SIG-M5 (cell line): ENCODE data around the gene KLF4.

Experiments
- DNase-seq: peaks from one replicate; lab custom pipeline; 2025; lab: John Stamatoyannopoulos, UW

The KLF4 gene

GRCh38 chr9:107447834-107448233 lies 41.7 kb downstream of the KLF4 start:
- DNase-seq = no peak

- DNase-seq = no peak
These were observed 42.5 kb downstream of the KLF4 start for GRCh38 chr9:107447081-107447480.

GRCh38 chr9:107446491-107446890 lies 43.1 kb downstream of the KLF4 start:
- DNase-seq = no peak

- no peak for DNase-seq
These were observed 45.8 kb downstream of the KLF4 start for GRCh38 chr9:107443786-107444185.

GRCh38 chr9:107439991-107440456 lies 49.5 kb downstream of the KLF4 start:
- DNase-seq = no peak

GRCh38 chr9:107438211-107439031 lies 51.1 kb downstream of the KLF4 start:
- DNase-seq = no peak

- no peak for DNase-seq
These were observed 51.9 kb downstream of the KLF4 start for GRCh38 chr9:107437716-107438115.

- no peak for DNase-seq
These were observed 54.2 kb downstream of the KLF4 start for GRCh38 chr9:107435415-107435814.
